Endothelial cell of umbilical vein (primary cell): Measurements from ENCODE around the gene TAS1R2. TPM values are rescaled to one million over a fixed set of nuclear protein-coding genes. Genes with fewer than 3 reads are reported as not detected.

Experiments used
- BruUV-seq: library from RNA; stranded (reverse); fragments of 400-500 nt; replicated peaks from 2 replicates; lab custom pipeline; 2021; lab: Mats Ljungman, UMichigan
- CTCF ChIA-PET: fragments of 300-600, 350-600 bp; sonication (Branson Sonifier 250); formaldehyde crosslinking; loops from one replicate; lab custom pipeline; 2021; ENCODE audit warnings: antibody characterized with exemption, inconsistent platforms; lab: Charles Lee
- POLR2A ChIA-PET: fragments of 300-600, 350-600 bp; sonication (Branson Sonifier 250); formaldehyde crosslinking; loops from one replicate; lab custom pipeline; 2021; ENCODE audit warnings: antibody characterized with exemption, inconsistent platforms; lab: Charles Lee
- DNase-seq: peaks from one replicate; pipeline ENCODE4 v3.0.0-alpha.2; 2011; ENCODE audit warnings: low read depth, low spot score
- FAIRE-seq: peaks from 2 replicates; lab custom pipeline; 2011; peaks lifted over from hg19 to GRCh38; lab: Jason Lieb, UNC
- H2AFZ ChIP-seq: 2 replicates; pipeline ENCODE4 v1.6.0; 2012; ENCODE audit warnings: low read depth, low read length, control low read depth, inconsistent platforms
- H3K27ac ChIP-seq: 2 replicates; pipeline ENCODE4 v1.5.1; 2011; ENCODE audit warnings: low read depth, mild to moderate bottlenecking, control low read depth, low read length, moderate library complexity; ENCODE audit not compliant: insufficient read depth
- H3K27me3 ChIP-seq, 2 experiments: 2 replicates each; pipeline versions ENCODE4 v1.6.0 to v1.6.1; 2011; ENCODE audit warnings: low read length in 2 of 2, mixed read lengths in 1 of 2; ENCODE audit not compliant: control insufficient read depth in 2 of 2, insufficient read depth in 2 of 2
- H3K36me3 ChIP-seq, 2 experiments: 2 replicates in 1 of 2; 3 replicates in 1 of 2; pipeline ENCODE4 v1.5.1; 2011; ENCODE audit warnings: low read length in 2 of 2, mild to moderate bottlenecking in 1 of 2, moderate library complexity in 1 of 2; ENCODE audit not compliant: control insufficient read depth in 2 of 2, insufficient read depth in 2 of 2; ENCODE audit errors: extremely low read depth in 1 of 2
- H3K4me1 ChIP-seq: 3 replicates; pipeline ENCODE4 v1.5.1; 2011; ENCODE audit warnings: mild to moderate bottlenecking, low read length; ENCODE audit not compliant: control insufficient read depth, insufficient read depth; ENCODE audit errors: extremely low read depth
- H3K4me2 ChIP-seq: 2 replicates; pipeline ENCODE4 v1.6.1; 2011; ENCODE audit warnings: low read length, control low read depth, mixed read lengths; ENCODE audit not compliant: insufficient read depth
- H3K4me3 ChIP-seq, 3 experiments: fragments of 200-600 bp in 1 of 3; sonication (generic), shearing (Covaris generic) in 1 of 3; replicated peaks in 1 of 3; 2 replicates each; pipeline ENCODE4 v1.5.1; 2011 to 2016; ENCODE audit warnings: control low read depth in 3 of 3, low read length in 3 of 3, mild to moderate bottlenecking in 2 of 3, inconsistent platforms in 1 of 3, low read depth in 1 of 3, moderate library complexity in 1 of 3; ENCODE audit not compliant: insufficient read depth in 1 of 3
- H3K79me2 ChIP-seq: 2 replicates; pipeline ENCODE4 v1.6.0; 2012; ENCODE audit warnings: low read length, inconsistent platforms; ENCODE audit not compliant: control insufficient read depth, insufficient read depth
- H3K9ac ChIP-seq: replicated peaks from 2 replicates; pipeline ENCODE3; 2011; ENCODE audit warnings: low read length, control low read depth; ENCODE audit not compliant: insufficient read depth; ENCODE audit errors: extremely low read depth
- H3K9me1 ChIP-seq: replicated peaks from 3 replicates; pipeline ENCODE4 v1.6.0; 2011; ENCODE audit warnings: mild to moderate bottlenecking, low read length; ENCODE audit not compliant: control insufficient read depth, insufficient read depth; ENCODE audit errors: extremely low read depth
- H3K9me3 ChIP-seq: replicated peaks from 2 replicates; pipeline ENCODE4 v1.5.1; 2012; ENCODE audit warnings: low read length, inconsistent platforms; ENCODE audit not compliant: control insufficient read depth, insufficient read depth
- H4K20me1 ChIP-seq: replicated peaks from 2 replicates; pipeline ENCODE3; 2011; ENCODE audit warnings: mild to moderate bottlenecking, low read length; ENCODE audit not compliant: control insufficient read depth, insufficient read depth; ENCODE audit errors: extremely low read depth
- CTCF ChIP-seq, 2 donors: IDR thresholded peaks; 1 replicate in 1 of 2; 2 replicates in 1 of 2; pipeline ENCODE4 v1.5.1; 2011; ENCODE audit warnings: low read length in 2 of 2, mild to moderate bottlenecking in 2 of 2, moderate library complexity in 2 of 2, control low read depth in 1 of 2, inconsistent platforms in 1 of 2, low read depth in 1 of 2; ENCODE audit not compliant: insufficient read depth in 1 of 2; ENCODE audit errors: extremely low read depth in 1 of 2
- EZH2 ChIP-seq: IDR thresholded peaks from 2 replicates; pipeline ENCODE4 v1.6.1; 2012; ENCODE audit warnings: borderline replicate concordance, low read depth, mild to moderate bottlenecking, moderate library complexity, low read length, inconsistent platforms; ENCODE audit not compliant: severe bottlenecking
- FOS ChIP-seq: IDR thresholded peaks from 2 replicates; pipeline ENCODE4 v1.6.1; 2011; ENCODE audit warnings: mild to moderate bottlenecking, low read length, moderate library complexity, borderline replicate concordance; ENCODE audit not compliant: insufficient read depth
- GATA2 ChIP-seq: IDR thresholded peaks from 2 replicates; pipeline ENCODE4 v1.7.0; 2011; ENCODE audit warnings: low read depth, mild to moderate bottlenecking, moderate library complexity, mixed read lengths, low read length; ENCODE audit not compliant: insufficient read length, insufficient read depth
- JUN ChIP-seq: IDR thresholded peaks from 2 replicates; pipeline ENCODE4 v1.6.1; 2011; ENCODE audit warnings: borderline replicate concordance, low read depth; ENCODE audit not compliant: insufficient read length, insufficient read depth
- MAX ChIP-seq: IDR thresholded peaks from 2 replicates; pipeline ENCODE4 v1.6.1; 2011; ENCODE audit not compliant: insufficient read depth, insufficient read length
- MYC ChIP-seq: IDR thresholded peaks from one replicate; pipeline ENCODE4 v1.6.1; 2011; ENCODE audit warnings: mild to moderate bottlenecking, low read depth, low read length
- POLR2A ChIP-seq: IDR thresholded peaks from 2 replicates; pipeline ENCODE4 v1.6.1; 2012; ENCODE audit warnings: low read depth, mild to moderate bottlenecking, control low read depth, low read length
- POLR2AphosphoS5 ChIP-seq: IDR thresholded peaks from 2 replicates; pipeline ENCODE4 v1.6.1; 2012; ENCODE audit warnings: low read depth, mild to moderate bottlenecking, control low read depth, low read length, moderate library complexity; ENCODE audit not compliant: insufficient read depth
- dilution Hi-C: fragments of 300-500 bp; cut with MboI; formaldehyde crosslinking; loops from one replicate; pipeline ENCODE4 v1.15.0; 2019; ENCODE audit warnings: low sequenced_read_pairs; ENCODE audit not compliant: extremely low pct_ligation_motif_present
- intact Hi-C: fragments of 100-400 bp; cut with micrococcal nuclease; formaldehyde crosslinking; loops from one replicate; pipeline ENCODE4 v1.10.0; 2022
- polyA plus RNA-seq, 4 experiments: library from polyadenylated mRNA; depleted of rRNA in 3 of 4; stranded (reverse) in 3 of 4; unstranded in 1 of 4; fragments of >200 nt; gene quantifications; 2 replicates each; pipeline versions ENCODE4 v1.2.1 to v1.2.3, GENCODE V29; 2011 to 2012; ENCODE audit warnings: missing spikeins in 1 of 4
- total RNA-seq: library from RNA; stranded (reverse); gene quantifications from 2 replicates; pipeline ENCODE4 v1.2.3, GENCODE V29; 2021

TAS1R2 gene
- total and polyA plus RNA-seq, 2 donors (not counting 3 experiments of a cell fraction or from before 2014, with no cell fraction given): not detected

- BruUV-seq: no TSS peak
- CTCF ChIA-PET: interaction anchor here (2.1 to 5.2 kb wide), 6 partner anchors 10 to 230 kb away, joined by 9 to 114 read pairs (median 36); no protein-coding TSS in a partner anchor
- Histone ChIP-seq H3K27me3 (no peaks in the 10 kb centered on the region), H3K27ac (no peak overlapping the region), H3K9me3 (no peaks in the 10 kb centered on the region), H3K79me2 (no peaks in the 10 kb centered on the region), H3K36me3 (peaks cover 0 to 4% of the 10 kb centered on the region in 2 experiments), H3K4me2 (no peak overlapping the region), H3K4me1 (no peaks in the 10 kb centered on the region), H3K4me3 (no peak overlapping the region), H3K9ac (no peak overlapping the region), H4K20me1 (no peaks in the 10 kb centered on the region), H3K9me1 (no peaks in the 10 kb centered on the region), H2AFZ (no peak overlapping the region)
- FAIRE-seq: no peak
- POLR2A ChIA-PET: no interaction called here
- TF ChIP-seq JUN (no peak), GATA2 (no peak), POLR2A (no peak), EZH2 (no peak), CTCF (IDR thresholded peaks at IDR 0.05; ENCODE audit: extremely low read depth in 1 of 2, insufficient read depth in 1 of 2, low read depth in 1 of 2, low read length in 2 of 2) (no peak)
- dilution Hi-C loops (no loop called here), intact Hi-C loops (no loop called here)
- no peak for DNase-seq
Observed at GRCh38 chr1:18883079-18883478, 23.6 kb upstream of the TAS1R2 start.

GRCh38 chr1:18882486-18882885 lies 23.0 kb upstream of the TAS1R2 start:
- ChIA-PET CTCF (interaction anchor here (2.3 to 5.2 kb wide), 3 partner anchors 9 to 231 kb away, joined by 10 to 114 read pairs (median 40); no protein-coding TSS in a partner anchor), POLR2A (no interaction called here)
- Histone ChIP-seq H3K9me1 (no peaks in the 10 kb centered on the region), H3K27me3 (no peaks in the 10 kb centered on the region), H2AFZ (no peak overlapping the region), H3K36me3 (peaks cover 0 to 4% of the 10 kb centered on the region in 2 experiments), H3K4me3 (no peak overlapping the region), H3K9me3 (no peaks in the 10 kb centered on the region), H3K27ac (no peak overlapping the region), H4K20me1 (no peaks in the 10 kb centered on the region), H3K79me2 (no peaks in the 10 kb centered on the region), H3K9ac (no peak overlapping the region), H3K4me2 (no peak overlapping the region), H3K4me1 (no peaks in the 10 kb centered on the region)
- BruUV-seq: no TSS peak
- FAIRE-seq (no peak), DNase-seq (no peak)
- TF ChIP-seq MAX (no peak), POLR2A (no peak), GATA2 (no peak), JUN (no peak), FOS (no peak), POLR2AphosphoS5 (no peak), CTCF (IDR thresholded peaks at IDR 0.05; ENCODE audit: extremely low read depth in 1 of 2, insufficient read depth in 1 of 2, low read depth in 1 of 2, low read length in 2 of 2) (no peak), MYC (no peak)
- dilution Hi-C loops (no loop called here), intact Hi-C loops (no loop called here)
